ENCODE results near the gene GRAMD4.

GRAMD4 gene

DNA sequence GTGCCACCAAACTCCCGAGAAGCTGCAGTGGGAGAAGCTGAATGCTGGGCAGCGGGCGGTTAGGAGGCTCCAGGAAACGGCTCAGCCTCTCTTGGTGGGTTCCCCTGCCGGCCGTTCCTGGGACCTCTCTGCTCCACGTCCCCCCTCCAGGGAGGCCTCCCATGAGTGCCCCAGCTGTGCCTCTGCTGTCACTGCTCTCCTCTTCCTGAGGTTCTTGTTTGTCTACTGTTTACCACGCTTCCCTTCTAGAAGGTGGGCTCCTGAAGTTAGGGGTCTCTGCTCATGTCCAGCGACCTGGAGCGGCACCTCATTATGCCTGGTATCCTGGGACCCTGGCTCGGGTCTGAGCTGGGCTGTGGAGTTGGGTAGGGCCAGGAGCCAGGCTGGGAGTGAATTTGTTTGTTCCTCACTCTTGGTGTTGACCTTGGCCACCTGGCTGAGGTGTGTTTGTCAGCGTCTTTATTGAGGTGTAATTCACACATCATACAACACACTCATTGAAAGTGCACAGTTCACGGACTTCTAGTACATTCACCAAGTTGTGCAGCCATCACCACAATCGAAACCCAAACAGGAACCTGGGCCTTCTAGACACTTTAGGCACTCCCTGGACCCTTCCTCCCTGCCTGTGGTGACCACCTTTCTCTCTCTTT is 37.8 kb upstream of the GRAMD4 start:
- no peak for DNase-seq

DNA sequence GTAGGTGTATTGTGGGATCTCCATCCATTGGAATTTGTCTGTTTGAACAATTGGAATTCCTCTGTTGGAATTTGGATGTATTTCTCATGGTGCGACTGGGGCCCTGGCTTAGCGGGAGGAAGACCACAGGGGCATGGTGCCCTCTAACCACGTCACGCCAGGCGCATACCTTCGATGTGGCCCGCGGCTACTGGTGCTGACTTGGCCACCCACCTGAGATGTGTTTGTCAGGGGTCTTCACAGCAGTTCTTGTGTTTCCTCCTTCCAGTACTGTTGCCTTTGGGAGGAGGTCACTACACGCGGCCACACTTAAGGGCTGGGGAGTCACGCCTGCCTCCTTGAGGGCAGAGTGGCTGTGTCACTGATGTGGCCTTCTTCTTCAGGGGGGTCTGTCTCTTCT is 36.6 kb upstream of the GRAMD4 start:
- no peak for DNase-seq

DNA sequence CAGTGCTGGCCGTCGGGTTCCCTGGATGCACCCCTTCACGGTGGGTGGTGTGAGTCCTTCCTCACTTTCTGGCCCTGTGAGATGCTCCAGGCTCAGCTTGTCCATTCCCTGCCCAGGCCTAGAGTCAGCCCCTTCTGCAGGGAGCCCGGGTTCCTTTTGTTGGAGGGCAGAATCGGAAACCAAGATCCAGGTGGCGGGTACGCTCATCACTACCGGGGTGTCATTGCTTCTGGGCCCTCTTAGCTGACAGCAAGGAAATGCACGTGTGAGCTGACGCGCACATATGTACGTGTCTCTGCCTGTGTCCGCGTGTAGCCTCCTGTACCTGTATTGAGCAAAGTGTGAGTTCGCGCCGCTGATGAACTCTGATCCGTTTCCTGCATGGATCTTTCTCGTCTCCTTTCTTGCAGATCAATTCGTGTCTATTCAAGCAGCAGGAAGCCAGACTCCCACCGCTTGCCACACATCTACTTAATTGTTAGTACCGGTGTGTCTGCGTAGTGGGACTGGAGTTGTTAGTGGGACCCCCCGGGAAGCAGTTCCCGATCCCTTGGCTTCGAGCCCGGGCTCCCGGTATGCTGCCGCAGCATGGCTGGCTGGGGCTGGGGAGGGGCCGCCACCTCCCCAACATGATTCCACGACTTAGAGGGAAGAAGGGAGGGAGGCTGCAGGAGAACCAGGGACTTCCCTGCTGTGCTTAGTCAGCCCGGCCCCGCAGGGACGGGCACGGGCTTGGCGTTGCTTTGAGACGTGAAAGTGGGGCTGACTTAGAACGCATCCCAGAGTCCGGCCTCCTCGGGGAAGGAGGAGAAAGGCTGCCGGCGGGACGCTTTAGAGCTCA is 35.9 kb upstream of the GRAMD4 start:
- no peak for DNase-seq

DNA sequence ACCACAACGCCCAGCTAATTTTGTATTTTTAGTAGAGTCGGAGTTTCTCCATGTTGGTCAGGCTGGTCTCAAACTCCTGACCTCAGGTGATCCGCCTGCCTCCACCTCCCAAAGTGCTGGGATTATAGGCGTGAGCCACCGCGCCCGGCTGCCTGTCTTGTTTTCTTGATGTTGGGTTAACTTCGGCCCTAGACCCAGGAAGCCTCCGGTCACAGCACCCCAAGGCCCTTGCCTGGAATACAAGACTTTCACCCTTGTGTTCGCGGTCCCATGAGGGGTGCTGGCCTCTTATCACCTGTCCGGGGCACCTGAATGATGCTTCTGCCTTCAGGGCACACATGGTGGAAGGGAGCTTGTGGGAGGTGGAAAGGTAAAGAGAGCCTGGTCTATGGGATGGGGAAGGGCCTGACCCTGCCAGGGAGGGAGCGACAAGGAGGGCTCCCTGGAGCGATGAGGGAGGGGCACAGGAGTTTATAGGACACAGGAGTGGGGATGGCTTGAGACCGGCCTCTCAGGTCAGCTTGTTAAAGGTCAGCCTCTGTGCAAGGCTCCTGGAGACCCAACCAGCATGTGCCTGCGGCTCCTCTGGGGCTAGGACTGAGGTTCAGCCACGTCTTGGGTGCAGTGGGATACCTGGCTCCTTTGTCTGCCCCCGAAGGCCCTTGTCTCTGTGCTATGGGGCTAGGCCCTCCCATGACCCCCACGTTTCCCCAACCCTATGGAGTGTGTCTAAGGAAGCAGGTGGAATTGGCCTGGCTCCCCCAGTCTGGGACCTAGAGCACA is 34.7 kb upstream of the GRAMD4 start:
- DNase-seq: no peak

DNA sequence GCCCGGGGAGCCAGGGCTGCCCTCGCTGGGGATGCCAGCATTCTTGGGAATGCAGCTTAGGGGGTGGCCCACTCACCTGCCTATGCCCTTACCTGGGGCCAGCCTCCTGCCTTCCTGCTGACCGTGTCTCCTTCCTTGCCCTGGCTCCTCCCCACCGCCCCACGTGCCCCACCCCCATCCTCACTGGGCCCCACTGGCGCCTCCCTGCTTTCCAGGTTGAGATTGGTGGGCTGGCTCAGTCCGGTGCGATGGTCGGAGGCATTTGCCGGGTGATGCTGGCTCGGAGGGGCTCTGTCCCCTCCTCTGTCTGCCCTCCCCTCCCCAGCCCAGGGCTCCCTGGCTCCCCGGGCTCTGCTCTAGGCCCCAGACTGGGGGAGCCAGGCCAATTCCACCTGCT is 34.1 kb upstream of the GRAMD4 start:
- no peak for DNase-seq

DNA sequence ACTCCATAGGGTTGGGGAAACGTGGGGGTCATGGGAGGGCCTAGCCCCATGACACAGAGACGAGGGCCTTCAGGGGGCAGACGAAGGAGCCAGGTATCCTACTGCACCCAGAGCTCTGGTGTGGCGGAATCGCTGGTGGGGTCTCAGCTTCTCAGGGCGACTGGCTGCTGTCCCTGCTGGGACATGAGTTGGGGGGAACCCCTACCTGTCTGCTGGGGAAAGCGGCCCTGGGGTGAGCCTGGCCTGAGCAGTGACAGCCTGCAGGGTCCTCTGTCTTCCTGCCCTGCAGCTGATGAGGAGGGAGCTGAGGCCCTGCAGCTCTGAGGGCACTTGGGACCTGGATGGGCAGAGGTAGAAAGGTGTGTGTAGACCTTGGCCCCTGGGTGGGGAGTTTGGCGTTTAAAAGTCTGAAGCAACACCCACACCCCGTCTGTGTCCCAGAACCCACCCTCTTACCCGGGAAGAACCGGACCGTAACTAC is 33.6 kb upstream of the GRAMD4 start:
- DNase-seq: no peak

DNA sequence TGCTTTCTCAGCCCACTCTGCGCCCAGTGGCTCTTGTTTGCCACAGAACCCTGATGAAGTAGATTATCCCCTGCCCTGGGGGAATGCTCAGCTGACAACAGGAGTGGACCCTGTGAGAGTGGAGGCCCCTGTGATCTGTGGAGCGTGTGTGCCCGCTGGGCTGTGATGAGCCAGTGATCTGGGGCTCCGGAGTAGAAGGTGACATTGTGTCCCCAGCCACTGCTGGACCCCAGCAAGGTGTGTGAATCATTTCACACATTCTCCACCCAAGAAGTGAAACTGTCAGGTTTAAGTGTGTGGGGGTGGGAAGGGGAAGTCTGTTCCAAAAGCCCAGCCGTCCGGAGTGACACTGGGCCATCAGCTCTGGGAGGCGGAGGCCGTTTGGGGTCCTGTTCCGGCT is 33.1 kb upstream of the GRAMD4 start:
- no peak for DNase-seq

DNA sequence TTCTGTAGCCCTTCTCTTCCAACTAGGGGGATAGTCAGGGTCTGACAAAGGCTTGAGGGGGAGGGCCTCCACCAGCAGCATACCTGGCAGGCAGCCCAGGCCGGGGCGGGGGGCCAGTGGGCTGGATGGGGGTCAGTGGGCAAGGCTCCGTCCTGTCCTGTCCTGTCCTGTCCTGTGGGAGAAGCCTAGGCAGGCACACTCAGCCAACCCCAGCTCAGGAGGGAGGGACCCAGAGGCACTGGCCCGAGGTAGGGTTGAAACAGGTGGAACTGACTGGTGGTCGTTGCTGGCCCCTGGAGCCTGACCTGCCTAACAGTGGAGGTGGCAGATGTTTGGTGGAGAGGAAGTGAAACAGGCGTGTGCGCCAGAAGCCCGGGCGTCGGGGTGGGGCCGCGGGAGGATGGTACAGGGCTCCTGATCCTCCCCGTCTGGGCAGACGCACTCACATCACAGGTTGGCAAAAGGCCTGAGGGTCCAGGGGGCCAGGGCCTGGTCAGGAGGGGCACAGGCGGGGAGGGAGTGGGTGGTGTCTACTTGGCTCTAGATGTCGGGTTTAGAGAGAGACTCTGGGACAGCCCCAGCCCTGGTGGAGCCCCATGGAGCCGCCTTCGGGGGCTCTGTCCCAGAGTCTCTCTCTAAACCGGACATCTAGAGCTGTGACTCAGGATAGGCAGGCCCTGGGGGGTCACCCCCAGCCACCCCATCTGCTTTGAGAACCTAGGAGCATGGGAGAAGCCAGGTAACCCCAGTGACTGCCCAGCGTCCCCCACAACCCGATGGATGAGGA is 32.5 kb upstream of the GRAMD4 start:
- DNase-seq: peak in 4 of 14 donors; percentile 33 to 51 (median 40)

DNA sequence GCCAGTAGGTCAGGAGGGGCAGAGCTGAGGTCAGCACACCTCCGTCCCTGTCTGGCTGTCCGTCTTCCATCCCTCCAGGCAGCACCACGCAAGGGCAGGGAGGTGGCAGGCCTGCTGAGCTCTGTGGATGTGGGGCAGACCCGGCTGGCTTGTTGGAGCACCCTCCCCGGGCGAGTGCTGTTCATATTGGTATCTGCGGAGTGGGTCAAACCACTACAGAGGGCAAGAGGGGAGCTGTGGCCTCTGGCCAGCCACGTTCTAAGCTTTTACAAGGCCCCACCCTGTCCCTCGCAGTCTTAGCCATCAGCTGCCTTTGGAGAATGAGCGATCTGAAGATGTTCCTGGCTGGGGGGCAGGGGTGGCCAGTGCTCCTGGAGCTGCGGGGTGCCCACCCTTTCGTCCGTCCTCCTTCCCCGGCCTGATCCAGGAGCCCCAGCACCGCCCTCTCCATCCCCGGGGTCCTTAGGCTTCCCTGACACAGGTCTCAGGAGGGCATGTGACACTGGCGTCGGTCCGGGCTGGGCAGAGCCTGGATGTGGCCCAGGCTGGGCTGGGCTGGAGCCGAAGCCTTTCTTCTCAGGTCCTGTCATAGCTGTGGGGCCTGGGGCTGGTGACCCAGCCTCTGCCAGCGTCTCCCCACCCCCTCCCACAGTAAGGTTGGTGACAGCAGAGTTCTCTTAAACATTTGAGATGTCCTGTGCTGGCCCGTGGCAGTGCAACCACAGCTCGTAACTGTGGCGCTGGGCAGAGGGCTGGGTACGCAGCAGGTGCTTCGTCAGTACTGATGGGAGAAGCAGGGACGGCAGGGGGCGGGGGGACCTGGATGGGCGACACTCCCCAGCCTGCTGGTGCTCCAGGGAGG is 31.7 kb upstream of the GRAMD4 start:
- DNase-seq: peak in 7 of 14 donors; percentile 16 to 65 (median 43)

DNA sequence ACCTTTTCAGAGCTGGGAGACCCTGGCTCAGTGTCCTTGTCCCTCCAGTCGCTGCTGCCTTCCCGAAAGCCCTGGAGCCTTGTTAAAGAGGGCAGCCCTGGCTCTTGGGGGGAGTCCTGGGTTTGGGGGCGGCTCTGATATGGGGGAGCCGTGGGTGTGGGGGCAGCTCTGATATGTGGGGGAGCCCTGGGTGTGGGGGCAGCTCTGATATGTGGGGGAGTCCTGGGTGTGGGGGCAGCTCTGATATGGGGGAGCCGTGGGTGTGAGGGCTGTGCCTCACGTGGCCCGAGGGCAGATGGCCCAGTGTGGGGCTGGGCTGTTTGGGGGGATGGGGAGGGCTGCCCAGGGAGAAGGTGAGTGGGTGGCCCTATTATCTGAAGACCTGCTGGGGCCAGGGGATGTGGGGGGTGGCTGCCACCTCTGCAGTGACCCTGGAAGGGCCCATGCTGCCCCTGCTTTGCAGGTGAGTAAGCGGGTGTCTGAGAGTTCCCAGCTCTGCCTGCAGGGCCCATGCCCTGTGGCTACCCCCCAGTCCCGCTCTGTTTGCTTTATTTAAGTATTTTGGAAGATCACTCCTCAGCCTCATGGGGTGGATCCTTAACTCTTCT is 30.9 kb upstream of the GRAMD4 start:
- no peak for DNase-seq

DNA sequence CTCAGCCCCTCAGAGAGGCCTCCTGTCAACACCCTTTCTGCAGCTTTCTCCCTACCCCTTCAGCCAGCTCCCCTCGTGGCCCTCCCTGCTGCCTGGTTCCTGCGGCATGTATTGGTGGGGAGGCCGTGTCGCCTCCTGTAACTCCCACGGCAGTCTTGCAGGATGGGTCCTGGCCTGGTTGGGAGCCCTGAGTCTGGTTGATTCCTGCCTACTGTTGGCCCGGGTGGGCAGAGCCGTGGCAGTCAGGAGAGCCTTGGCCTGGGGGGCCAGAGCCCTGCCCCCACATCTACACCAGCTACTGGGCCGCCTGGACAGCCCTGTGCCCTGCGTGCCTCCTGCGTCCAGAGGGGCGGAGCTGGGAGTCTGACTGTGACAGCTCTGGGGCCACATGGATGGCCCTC is 30.3 kb upstream of the GRAMD4 start:
- no peak for DNase-seq

DNA sequence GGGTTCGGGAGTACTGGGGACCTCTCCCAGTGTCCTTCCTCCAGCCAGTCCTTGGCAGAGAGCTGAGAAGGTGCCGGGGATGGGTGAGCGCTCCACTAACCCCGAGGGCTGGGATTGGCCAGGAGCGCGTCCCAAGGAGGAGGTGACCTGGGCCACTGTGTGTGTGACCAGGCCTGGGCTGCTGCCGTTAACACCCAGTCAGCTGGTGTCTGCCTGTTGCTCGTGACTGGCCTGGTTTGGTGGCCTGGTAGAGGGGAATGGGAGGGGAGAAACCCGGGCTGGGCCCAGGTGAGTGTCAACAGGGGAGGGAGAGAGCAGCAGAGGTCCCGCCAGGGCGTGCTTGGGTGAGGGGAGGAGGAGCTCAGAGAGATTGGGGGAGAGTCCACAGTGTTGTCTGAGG is 29.9 kb upstream of the GRAMD4 start:
- no peak for DNase-seq

DNA sequence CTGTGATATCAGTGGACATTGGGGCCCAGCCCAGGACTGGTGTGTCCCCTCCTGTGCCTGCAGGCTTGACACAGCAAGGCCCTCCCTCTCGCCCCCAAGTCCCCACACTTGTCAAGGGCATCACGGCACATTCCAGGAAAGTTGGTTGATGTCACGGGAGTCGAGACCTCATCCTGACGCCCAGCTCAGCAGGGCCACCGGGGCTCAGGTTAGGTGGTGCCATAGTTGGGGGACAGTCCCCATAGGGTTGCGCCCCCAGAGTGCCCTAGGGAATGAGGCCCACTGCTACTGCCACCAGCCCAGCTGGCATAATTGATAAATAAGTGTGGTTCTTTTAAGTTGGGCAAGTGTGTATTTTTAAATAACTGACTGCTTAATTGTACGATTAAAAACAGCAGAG is 28.3 kb upstream of the GRAMD4 start:
- no peak for DNase-seq

DNA sequence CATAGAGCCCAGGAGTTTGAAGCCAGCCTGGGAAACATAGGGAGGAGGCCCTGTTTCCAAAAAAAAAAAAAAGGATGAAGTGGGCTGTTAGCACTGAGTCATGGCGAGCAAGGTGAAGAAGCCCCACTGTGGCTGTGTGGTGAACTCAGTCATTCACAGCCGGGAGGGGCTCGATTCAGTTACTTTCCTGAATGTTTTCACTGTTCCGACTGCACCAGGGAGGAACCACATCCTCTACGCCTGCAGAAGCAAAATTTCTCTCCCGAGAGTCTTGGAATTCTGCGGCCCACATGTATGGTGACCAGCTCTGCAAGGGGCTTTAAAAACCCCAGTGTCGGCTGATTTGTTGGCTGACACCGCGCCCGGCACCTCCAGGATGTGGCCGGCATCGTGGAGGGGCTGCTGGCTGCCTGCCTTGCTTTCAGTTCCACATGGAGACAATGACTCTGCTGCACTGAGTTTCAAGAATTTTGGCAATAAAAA is 27.8 kb upstream of the GRAMD4 start:
- peak in 7 of 14 donors; percentile 25 to 70 (median 39) for DNase-seq

DNA sequence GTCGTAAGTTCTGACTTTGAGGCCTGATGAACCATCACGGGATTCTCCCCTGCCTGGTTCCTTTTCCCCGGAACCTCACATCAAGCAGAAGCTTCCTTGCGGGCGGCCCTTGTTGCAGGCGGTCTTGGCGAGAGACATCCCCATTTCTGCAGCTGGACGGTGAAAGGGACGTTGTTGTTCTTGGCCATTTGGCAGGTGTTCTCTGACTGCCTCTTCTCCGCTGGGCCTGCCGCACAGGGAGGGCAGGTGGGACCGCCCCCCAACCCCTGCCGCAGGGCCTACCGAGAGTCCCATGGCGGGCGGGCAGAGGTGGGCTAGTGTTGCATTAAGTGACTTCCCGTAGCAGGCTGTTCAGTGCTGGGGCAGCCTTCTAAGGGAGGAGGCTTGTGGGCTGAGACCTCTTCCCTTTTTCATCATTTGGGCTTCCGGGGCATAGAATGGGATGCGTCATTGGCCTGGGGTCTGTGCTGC is 26.9 kb upstream of the GRAMD4 start:
- DNase-seq: peak in 7 of 14 donors; percentile 23 to 49 (median 40)

DNA sequence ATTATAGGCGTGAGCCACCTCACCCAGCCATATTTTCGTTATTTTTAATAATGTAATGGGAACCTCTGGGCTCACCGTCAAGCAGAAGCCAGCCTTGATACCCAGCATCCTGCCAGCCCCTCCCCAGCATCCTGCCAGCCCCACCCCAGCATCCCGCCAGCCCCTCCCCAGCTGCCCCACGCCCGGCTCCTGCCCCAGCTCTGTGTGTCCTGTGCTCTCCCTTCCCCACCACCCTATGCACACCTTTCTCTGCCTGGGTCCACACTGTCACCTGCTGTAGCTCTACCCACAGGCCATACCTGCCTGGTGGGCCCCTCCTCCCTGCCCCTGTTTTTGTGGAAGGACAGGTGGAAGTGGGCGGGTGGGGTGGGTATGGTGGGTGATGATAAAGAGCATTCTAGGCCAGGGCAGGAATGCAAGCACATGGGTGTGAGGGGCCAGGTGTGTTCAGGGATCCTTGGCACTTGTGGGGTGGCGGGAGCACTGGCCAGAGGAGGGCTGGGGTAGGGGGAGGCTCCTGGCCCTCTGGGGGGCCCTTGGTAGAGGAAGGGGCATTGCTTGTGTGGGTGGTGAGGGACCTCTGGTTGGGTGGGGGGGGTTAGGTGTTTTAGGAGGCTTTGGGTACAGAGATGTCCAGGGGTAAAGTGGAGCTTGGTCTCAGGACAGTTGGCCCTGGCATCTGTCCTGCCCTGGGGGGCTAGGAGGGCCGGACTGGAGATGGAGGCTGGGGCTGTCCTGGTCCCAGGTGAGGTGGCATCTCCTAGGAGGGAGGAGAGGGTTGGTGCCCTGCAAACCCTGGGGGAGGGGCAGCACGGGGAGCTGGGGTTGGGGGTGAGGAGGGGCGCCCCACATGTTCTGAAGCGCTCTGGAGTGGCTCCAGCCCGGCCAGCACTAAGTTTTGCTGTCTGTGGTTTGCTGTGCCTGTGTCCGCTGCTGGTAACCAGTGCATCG is 25.9 kb upstream of the GRAMD4 start:
- DNase-seq: no peak

DNA sequence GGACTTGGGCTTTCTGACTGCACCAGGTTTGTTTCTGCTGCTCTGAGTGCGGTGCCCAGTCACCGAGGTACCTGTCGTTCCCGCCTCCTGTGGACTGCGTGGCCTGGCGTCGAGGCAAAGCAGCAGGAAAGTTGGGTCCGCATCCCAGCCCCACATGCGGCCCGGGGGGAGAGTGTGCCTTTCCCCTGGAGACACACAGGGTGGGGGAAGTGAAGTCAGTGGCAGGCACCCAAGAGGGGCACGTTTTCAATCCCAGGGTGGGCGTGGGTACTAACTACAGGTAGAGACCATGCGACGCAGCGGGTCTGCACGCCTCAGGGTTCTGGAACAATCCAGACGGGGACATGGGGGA is 25.3 kb upstream of the GRAMD4 start:
- DNase-seq: no peak

DNA sequence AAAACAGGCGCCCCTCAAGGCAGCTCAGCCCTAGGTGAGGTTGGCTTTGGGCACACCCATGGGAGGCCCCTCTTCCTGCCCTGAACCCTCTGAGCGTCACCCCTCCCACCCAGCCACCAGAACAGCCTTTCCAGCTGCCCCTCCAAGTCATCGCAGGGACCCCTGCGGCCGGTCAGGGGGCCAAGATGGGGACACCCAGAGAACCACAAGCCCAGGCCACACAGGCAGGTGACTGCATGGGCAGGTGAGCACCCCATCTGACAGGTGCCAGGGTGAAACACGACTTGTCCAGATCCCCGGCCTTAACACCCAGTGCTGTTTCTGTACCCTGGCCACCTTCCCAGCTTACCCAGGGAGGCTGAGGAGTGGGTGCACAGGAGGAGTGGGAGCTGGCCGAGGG is 24.6 kb upstream of the GRAMD4 start:
- DNase-seq: no peak

DNA sequence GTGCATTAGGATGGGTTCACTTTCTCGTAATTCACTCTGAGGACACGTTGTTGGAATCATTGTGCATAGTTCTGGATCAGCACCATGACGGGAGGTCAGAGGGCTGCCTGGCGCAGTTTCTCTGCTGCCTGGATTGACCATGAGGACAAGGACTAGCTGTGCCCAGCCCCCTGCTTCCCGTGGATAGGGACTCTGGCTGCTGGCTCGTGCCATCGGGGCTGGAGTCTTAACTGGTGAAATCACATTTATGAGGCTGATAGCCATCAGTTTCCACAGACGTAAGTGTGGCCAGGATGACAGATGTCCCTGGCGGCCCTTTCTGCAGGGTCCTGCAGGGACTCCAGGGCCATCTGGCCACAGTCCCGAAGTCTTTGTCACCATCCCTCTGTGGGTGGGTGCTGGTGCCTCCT is 24.1 kb upstream of the GRAMD4 start:
- DNase-seq: peak in 3 of 14 donors; percentile 29 to 65 (median 31)
